GM19397 (cell line): ENCODE results near the gene SLAMF9.

Experiments used
- ATAC-seq: cut with Tn5 transposase; IDR thresholded peaks from one replicate; pipeline ENCODE4 v1.9.1; 2021; ENCODE audit warnings: mild to moderate bottlenecking, moderate library complexity; ENCODE audit not compliant: unreplicated experiment

The SLAMF9 gene

DNA sequence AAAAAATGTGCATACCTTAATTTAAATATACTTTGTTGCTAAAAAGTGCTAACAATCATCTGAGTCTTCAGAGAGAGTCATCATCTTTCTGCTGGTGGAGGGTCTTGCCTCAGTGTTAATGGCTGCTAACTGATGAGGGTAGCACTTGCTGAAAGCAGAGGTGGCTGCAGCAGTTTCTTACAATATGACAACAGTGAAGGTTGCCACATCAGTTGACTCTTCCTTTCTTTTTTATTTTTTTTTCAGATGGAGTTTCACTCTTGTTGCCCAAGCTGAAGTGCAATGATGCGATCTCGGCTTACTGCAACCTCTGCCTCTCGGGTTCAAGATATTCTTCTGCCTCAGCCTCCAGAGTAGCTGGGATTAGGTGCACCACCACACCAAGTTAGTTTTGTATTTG, 51.5 kb downstream of the SLAMF9 start:
- ATAC-seq: no peak
